ENCODE results near the gene PUM1.

GRCh38 chr1:30947212-30947611, 118.3 kb downstream of the PUM1 start:
- TF ChIP-seq CTCF (IDR thresholded peaks at IDR 0.05) (no peak), POLR2A (IDR thresholded peaks at IDR 0.05) (no peak)

All from lower leg skin (tissue), 3 donors.